GM18867 (cell line): ENCODE data around the gene DCAF5.
A peak's percentile ranks its signal among the peaks of the same experiment; 100 is the strongest.
"Not testable (repeated sequence)": the region's sequence is repeated elsewhere in the genome, so short reads cannot be mapped to it uniquely, and the experiment has no call there.

Experiments used
- ATAC-seq: cut with Tn5 transposase; IDR thresholded peaks from one replicate; pipeline ENCODE4 v1.9.1; 2021; ENCODE audit warnings: mild to moderate bottlenecking, moderate library complexity; ENCODE audit not compliant: unreplicated experiment

The DCAF5 gene

GRCh38 chr14:69152902-69153151 is at the start of gene DCAF5:
Gene DCAF5, minus strand, starts transcription at chr14:69153119. Its CDS starts 141 bp downstream, at chr14:69152978.
- no peak for ATAC-seq

GRCh38 chr14:69199786-69200185 is 46.9 kb upstream of the DCAF5 start:
- ATAC-seq = no peak

GRCh38 chr14:69193721-69194120 is 40.8 kb upstream of the DCAF5 start:
- ATAC-seq = no peak

GRCh38 chr14:69191340-69192111 is 38.6 kb upstream of the DCAF5 start, which contains the start of gene EXD2:
Gene EXD2, plus strand, starts transcription at chr14:69191498. Its CDS starts 17,973 bp downstream, at chr14:69209471.
- ATAC-seq = peak; percentile 91

- ATAC-seq = no peak
Measured at GRCh38 chr14:69190191-69190590, 37.3 kb upstream of the DCAF5 start.

- ATAC-seq = no peak
Measured at GRCh38 chr14:69183735-69184134, 30.8 kb upstream of the DCAF5 start.

- ATAC-seq = not testable (repeated sequence)
Measured at GRCh38 chr14:69182580-69182979, 29.7 kb upstream of the DCAF5 start.

GRCh38 chr14:69181491-69181890 is 28.6 kb upstream of the DCAF5 start:
- no peak for ATAC-seq

GRCh38 chr14:69175130-69175529 is 22.2 kb upstream of the DCAF5 start:
- ATAC-seq = no peak

GRCh38 chr14:69171569-69171968 is 18.6 kb upstream of the DCAF5 start:
- no peak for ATAC-seq

- ATAC-seq = no peak
Measured at GRCh38 chr14:69170839-69171238, 17.9 kb upstream of the DCAF5 start.

- not testable (repeated sequence) for ATAC-seq
Measured at GRCh38 chr14:69165787-69166186, 12.9 kb upstream of the DCAF5 start.

GRCh38 chr14:69161590-69161989 is 8.7 kb upstream of the DCAF5 start:
- no peak for ATAC-seq

GRCh38 chr14:69156224-69156623 is 3.3 kb upstream of the DCAF5 start:
- no peak for ATAC-seq

- ATAC-seq = no peak
Measured at GRCh38 chr14:69154779-69155178, 1.9 kb upstream of the DCAF5 start.

- no peak for ATAC-seq
Measured at GRCh38 chr14:69153873-69154270, 953 bp upstream of the DCAF5 start.

GRCh38 chr14:69153152-69153872 is 393 bp upstream of the DCAF5 start:
- peak; percentile 92 for ATAC-seq

- peak; percentile 10 for ATAC-seq
Measured at GRCh38 chr14:69152181-69152901, 578 bp downstream of the DCAF5 start.

GRCh38 chr14:69151458-69152180 is 1.3 kb downstream of the DCAF5 start:
- peak; percentile 39 for ATAC-seq

- ATAC-seq = no peak
Measured at GRCh38 chr14:69149461-69150244, 3.3 kb downstream of the DCAF5 start.
